ENCODE measurements around the gene PROP1.
"Not testable (repeated sequence)": the region's sequence is repeated elsewhere in the genome, so short reads cannot be mapped to it uniquely, and the experiment has no call there.

Gene PROP1

GRCh38 chr5:177945145-177945544, 50.9 kb downstream of the PROP1 start:
- not testable (repeated sequence) for DNase-seq (ENCODE audit: low spot score)

- DNase-seq (ENCODE audit: low spot score) = peak; percentile 47
Observed at GRCh38 chr5:177943805-177944736, 52.0 kb downstream of the PROP1 start.

GRCh38 chr5:177942896-177943295, 53.1 kb downstream of the PROP1 start:
- DNase-seq (ENCODE audit: low spot score) = not testable (repeated sequence)

Data from cerebellar cortex (tissue), 1 donor.